ENCODE data around the gene GRIK1. TPM values are rescaled to one million over a fixed set of nuclear protein-coding genes. Genes with fewer than 3 reads are reported as not detected.

GRIK1 gene
- polyA plus RNA-seq, 1 donor from 2014 or later, result 8.7 TPM

- Histone ChIP-seq H3K27me3 (ENCODE audit: insufficient read depth, low read depth, low read length) (no peaks in the 10 kb centered on the region), H3K79me2 (replicated peaks; ENCODE audit: insufficient read depth, low read length) (no peaks in the 10 kb centered on the region), H3K36me3 (ENCODE audit: insufficient read depth, low read length) (no peaks in the 10 kb centered on the region), H4K20me1 (ENCODE audit: insufficient read depth) (no peaks in the 10 kb centered on the region), H3K9me3 (ENCODE audit: low read length) (no peaks in the 10 kb centered on the region), H3K9me2 (ENCODE audit: insufficient read depth, low read length) (no peaks in the 10 kb centered on the region), H3F3A (ENCODE audit: insufficient read depth, low read length, poor library complexity, severe bottlenecking) (no peaks in the 10 kb centered on the region), H3K4me3 (ENCODE audit: low read length) (no peak overlapping the region), H3K4me2 (ENCODE audit: low read length) (no peak overlapping the region), H2AFZ (ENCODE audit: low read depth, low read length) (no peak overlapping the region), H3K27ac (ENCODE audit: low read length) (no peak overlapping the region), H3K9ac (ENCODE audit: low read length) (no peak overlapping the region)
- TF ChIP-seq CTCF (IDR thresholded peaks at IDR 0.05; ENCODE audit: poor library complexity, severe bottlenecking) (no peak), REST (IDR thresholded peaks at IDR 0.05; ENCODE audit: borderline replicate concordance) (no peak), RAD21 (conservative IDR thresholded peaks at IDR 0.05) (no peak), SMC3 (conservative IDR thresholded peaks at IDR 0.05; ENCODE audit: poor library complexity) (no peak), TAF1 (IDR thresholded peaks at IDR 0.05; ENCODE audit: low read depth) (no peak), EZH2 (IDR thresholded peaks at IDR 0.05; ENCODE audit: borderline replicate concordance, insufficient read depth, low read length, poor library complexity, severe bottlenecking) (no peak), MXI1 (conservative IDR thresholded peaks at IDR 0.05; ENCODE audit: poor library complexity, severe bottlenecking) (no peak), EP300 (conservative IDR thresholded peaks at IDR 0.05; ENCODE audit: poor library complexity, severe bottlenecking) (no peak), POLR2AphosphoS5 (IDR thresholded peaks at IDR 0.05) (no peak)
Observed at GRCh38 chr21:29637553-29637952, 302.2 kb downstream of the GRIK1 start.

- Histone ChIP-seq H3F3A (ENCODE audit: insufficient read depth, low read length, poor library complexity, severe bottlenecking) (no peaks in the 10 kb centered on the region), H3K9me3 (ENCODE audit: low read length) (no peaks in the 10 kb centered on the region), H3K27me3 (ENCODE audit: insufficient read depth, low read depth, low read length) (no peaks in the 10 kb centered on the region), H3K4me2 (ENCODE audit: low read length) (no peak overlapping the region), H3K9ac (ENCODE audit: low read length) (no peak overlapping the region), H3K9me2 (ENCODE audit: insufficient read depth, low read length) (no peaks in the 10 kb centered on the region), H3K4me3 (ENCODE audit: low read length) (no peak overlapping the region), H4K20me1 (ENCODE audit: insufficient read depth) (no peaks in the 10 kb centered on the region), H3K79me2 (replicated peaks; ENCODE audit: insufficient read depth, low read length) (no peaks in the 10 kb centered on the region), H2AFZ (ENCODE audit: low read depth, low read length) (no peak overlapping the region), H3K36me3 (ENCODE audit: insufficient read depth, low read length) (no peaks in the 10 kb centered on the region), H3K27ac (ENCODE audit: low read length) (no peak overlapping the region)
- TF ChIP-seq POLR2AphosphoS5 (IDR thresholded peaks at IDR 0.05) (no peak), RAD21 (conservative IDR thresholded peaks at IDR 0.05) (no peak), SMC3 (conservative IDR thresholded peaks at IDR 0.05; ENCODE audit: poor library complexity) (no peak), EP300 (conservative IDR thresholded peaks at IDR 0.05; ENCODE audit: poor library complexity, severe bottlenecking) (no peak), EZH2 (IDR thresholded peaks at IDR 0.05; ENCODE audit: borderline replicate concordance, insufficient read depth, low read length, poor library complexity, severe bottlenecking) (no peak), REST (IDR thresholded peaks at IDR 0.05; ENCODE audit: borderline replicate concordance) (no peak), TAF1 (IDR thresholded peaks at IDR 0.05; ENCODE audit: low read depth) (no peak), CTCF (IDR thresholded peaks at IDR 0.05; ENCODE audit: poor library complexity, severe bottlenecking) (no peak), MXI1 (conservative IDR thresholded peaks at IDR 0.05; ENCODE audit: poor library complexity, severe bottlenecking) (no peak)
Observed at GRCh38 chr21:29637134-29637533, 302.7 kb downstream of the GRIK1 start.
